Central memory CD8-positive, alpha-beta T cell (primary cell): Measurements from ENCODE around the gene MRPS12.
A peak's percentile ranks its signal among the peaks of the same experiment; 100 is the strongest.

Experiments
- ATAC-seq: fragments of 150-1000 bp; cut with Tn5 transposase; replicated peaks from 2 replicates; pipeline ENCODE4 v1.10.0; 2022; ENCODE audit warnings: mild to moderate bottlenecking, moderate FRiP score, moderate number of reproducible peaks; ENCODE audit not compliant: poor library complexity, severe bottlenecking; ENCODE audit errors: extremely low read depth
- DNase-seq, 2 donors: peaks; one replicate each; pipeline ENCODE4 v3.0.0; 2021; ENCODE audit warnings: low spot score in 2 of 2
- H3K27ac Mint-ChIP-seq: one replicate; pipeline ENCODE4 v1.8.0; 2022; ENCODE audit warnings: low read depth, mild to moderate bottlenecking, moderate library complexity, mixed read lengths
- H3K27me3 Mint-ChIP-seq: one replicate; pipeline ENCODE4 v1.8.0; 2022; ENCODE audit warnings: mixed read lengths
- H3K36me3 Mint-ChIP-seq: one replicate; pipeline ENCODE4 v1.8.0; 2022; ENCODE audit warnings: mild to moderate bottlenecking, moderate library complexity, mixed read lengths; ENCODE audit not compliant: insufficient read depth
- H3K4me1 Mint-ChIP-seq: one replicate; pipeline ENCODE4 v1.8.0; 2022; ENCODE audit warnings: mixed read lengths
- H3K4me3 Mint-ChIP-seq: one replicate; pipeline ENCODE4 v1.8.0; 2022; ENCODE audit warnings: mild to moderate bottlenecking, moderate library complexity, mixed read lengths
- H3K9me3 Mint-ChIP-seq: one replicate; pipeline ENCODE4 v1.8.0; 2022; ENCODE audit warnings: mixed read lengths

The MRPS12 gene

GRCh38 chr19:38975214-38975860 is 44.6 kb downstream of the MRPS12 start, which contains the start of gene FBXO17:
Gene FBXO17, minus strand, starts transcription at chr19:38975742. Its CDS starts 25,423 bp downstream, at chr19:38950319.
- H3K4me3 Mint-ChIP-seq: peak within 1 kb of the TSS; percentile 66
- no peak for DNase-seq
- peaks cover 37% of the 10 kb centered on the region for H3K27me3 Mint-ChIP-seq
- H3K4me1 Mint-ChIP-seq: peaks cover 5% of the 10 kb centered on the region
- ATAC-seq: no peak
- peak within 1 kb of the TSS; percentile 53 for H3K27ac Mint-ChIP-seq
- peaks cover 4% of the 10 kb centered on the region for H3K36me3 Mint-ChIP-seq
- H3K9me3 Mint-ChIP-seq: no peaks in the 10 kb centered on the region

GRCh38 chr19:38975861-38976271 is 45.1 kb downstream of the MRPS12 start:
- Mint-ChIP-seq H3K4me3 (peak overlapping the region; percentile 57), H3K4me1 (peaks cover 5% of the 10 kb centered on the region), H3K27ac (no peak overlapping the region), H3K27me3 (peaks cover 37% of the 10 kb centered on the region), H3K36me3 (peaks cover 4% of the 10 kb centered on the region), H3K9me3 (no peaks in the 10 kb centered on the region)
- no peak for ATAC-seq
- DNase-seq: no peak

- Mint-ChIP-seq H3K27me3 (peaks cover 37% of the 10 kb centered on the region), H3K36me3 (peaks cover 4% of the 10 kb centered on the region), H3K4me3 (no peak overlapping the region), H3K4me1 (peaks cover 5% of the 10 kb centered on the region), H3K9me3 (no peaks in the 10 kb centered on the region), H3K27ac (no peak overlapping the region)
- DNase-seq (no peak), ATAC-seq (no peak)
These were observed 46.9 kb downstream of the MRPS12 start for GRCh38 chr19:38977445-38978325.

GRCh38 chr19:38978326-38978689 is 47.6 kb downstream of the MRPS12 start:
- no peak for DNase-seq
- Mint-ChIP-seq H3K27me3 (peaks cover 37% of the 10 kb centered on the region), H3K27ac (no peak overlapping the region), H3K36me3 (peaks cover 4% of the 10 kb centered on the region), H3K4me3 (no peak overlapping the region), H3K4me1 (peaks cover 5% of the 10 kb centered on the region), H3K9me3 (no peaks in the 10 kb centered on the region)
- ATAC-seq: no peak

- Mint-ChIP-seq H3K27me3 (peaks cover 29% of the 10 kb centered on the region), H3K9me3 (no peaks in the 10 kb centered on the region), H3K27ac (no peak overlapping the region), H3K36me3 (peaks cover 3% of the 10 kb centered on the region), H3K4me3 (no peak overlapping the region), H3K4me1 (peaks cover 5% of the 10 kb centered on the region)
- ATAC-seq (no peak), DNase-seq (no peak)
These were observed 49.1 kb downstream of the MRPS12 start for GRCh38 chr19:38979812-38980211.

- Mint-ChIP-seq H3K27me3 (peaks cover 20% of the 10 kb centered on the region), H3K36me3 (peaks cover 3% of the 10 kb centered on the region)
These were observed 50.0 kb downstream of the MRPS12 start for GRCh38 chr19:38980583-38981374.

More at GRCh38 chr19:38980583-38981374, 50.0 kb downstream of the MRPS12 start:
- H3K4me1 Mint-ChIP-seq: peaks cover 4% of the 10 kb centered on the region
- ATAC-seq: no peak
- DNase-seq: no peak
- no peak overlapping the region for H3K27ac Mint-ChIP-seq
- H3K4me3 Mint-ChIP-seq: no peak overlapping the region
- H3K9me3 Mint-ChIP-seq: no peaks in the 10 kb centered on the region
